Fibroblast of upper back skin (primary cell): ENCODE measurements around the gene SPTBN5.

ENCODE experiments used
- DNase-seq: peaks from one replicate; pipeline ENCODE4 v3.0.0-alpha.2; 2013

The SPTBN5 gene

GRCh38 chr15:41822957-41823356 is 70.9 kb downstream of the SPTBN5 start:
- DNase-seq = no peak

- DNase-seq = no peak
These were observed 71.4 kb downstream of the SPTBN5 start for GRCh38 chr15:41822471-41822870.

- DNase-seq = no peak
These were observed 72.0 kb downstream of the SPTBN5 start for GRCh38 chr15:41821831-41822230.

GRCh38 chr15:41820791-41821423 is 72.9 kb downstream of the SPTBN5 start:
- no peak for DNase-seq

- DNase-seq = no peak
These were observed 74.3 kb downstream of the SPTBN5 start for GRCh38 chr15:41819455-41820050.

- no peak for DNase-seq
These were observed 76.1 kb downstream of the SPTBN5 start for GRCh38 chr15:41817781-41818180.

GRCh38 chr15:41817327-41817726 is 76.5 kb downstream of the SPTBN5 start:
- no peak for DNase-seq

GRCh38 chr15:41816788-41817187 is 77.1 kb downstream of the SPTBN5 start:
- DNase-seq = no peak

- no peak for DNase-seq
These were observed 79.3 kb downstream of the SPTBN5 start for GRCh38 chr15:41814534-41814933.

- no peak for DNase-seq
These were observed 80.4 kb downstream of the SPTBN5 start for GRCh38 chr15:41813426-41813825.

- no peak for DNase-seq
These were observed 81.0 kb downstream of the SPTBN5 start for GRCh38 chr15:41812820-41813375.

GRCh38 chr15:41811432-41812195 is 82.2 kb downstream of the SPTBN5 start:
- DNase-seq = peak; percentile 80

GRCh38 chr15:41810651-41811431 is 83.0 kb downstream of the SPTBN5 start:
- no peak for DNase-seq

- no peak for DNase-seq
These were observed 84.2 kb downstream of the SPTBN5 start for GRCh38 chr15:41809526-41810220.

GRCh38 chr15:41809121-41809520 is 84.7 kb downstream of the SPTBN5 start:
- no peak for DNase-seq

- no peak for DNase-seq
These were observed 87.3 kb downstream of the SPTBN5 start for GRCh38 chr15:41806291-41807181.

- DNase-seq = no peak
These were observed 88.1 kb downstream of the SPTBN5 start for GRCh38 chr15:41805711-41806110.

- no peak for DNase-seq
These were observed 88.8 kb downstream of the SPTBN5 start for GRCh38 chr15:41804916-41805666.

GRCh38 chr15:41804361-41804760 is 89.5 kb downstream of the SPTBN5 start:
- DNase-seq = no peak

- DNase-seq = peak; percentile 36
These were observed 91.9 kb downstream of the SPTBN5 start for GRCh38 chr15:41801850-41802455.
